HPDE6-E6E7 (cell line): ENCODE measurements around the gene TOX2.

ENCODE experiments used
- DNase-seq: peaks from one replicate; pipeline ENCODE4 v3.0.0; 2011; ENCODE audit warnings: missing footprints; ENCODE audit errors: extremely low spot score

The TOX2 gene

DNA sequence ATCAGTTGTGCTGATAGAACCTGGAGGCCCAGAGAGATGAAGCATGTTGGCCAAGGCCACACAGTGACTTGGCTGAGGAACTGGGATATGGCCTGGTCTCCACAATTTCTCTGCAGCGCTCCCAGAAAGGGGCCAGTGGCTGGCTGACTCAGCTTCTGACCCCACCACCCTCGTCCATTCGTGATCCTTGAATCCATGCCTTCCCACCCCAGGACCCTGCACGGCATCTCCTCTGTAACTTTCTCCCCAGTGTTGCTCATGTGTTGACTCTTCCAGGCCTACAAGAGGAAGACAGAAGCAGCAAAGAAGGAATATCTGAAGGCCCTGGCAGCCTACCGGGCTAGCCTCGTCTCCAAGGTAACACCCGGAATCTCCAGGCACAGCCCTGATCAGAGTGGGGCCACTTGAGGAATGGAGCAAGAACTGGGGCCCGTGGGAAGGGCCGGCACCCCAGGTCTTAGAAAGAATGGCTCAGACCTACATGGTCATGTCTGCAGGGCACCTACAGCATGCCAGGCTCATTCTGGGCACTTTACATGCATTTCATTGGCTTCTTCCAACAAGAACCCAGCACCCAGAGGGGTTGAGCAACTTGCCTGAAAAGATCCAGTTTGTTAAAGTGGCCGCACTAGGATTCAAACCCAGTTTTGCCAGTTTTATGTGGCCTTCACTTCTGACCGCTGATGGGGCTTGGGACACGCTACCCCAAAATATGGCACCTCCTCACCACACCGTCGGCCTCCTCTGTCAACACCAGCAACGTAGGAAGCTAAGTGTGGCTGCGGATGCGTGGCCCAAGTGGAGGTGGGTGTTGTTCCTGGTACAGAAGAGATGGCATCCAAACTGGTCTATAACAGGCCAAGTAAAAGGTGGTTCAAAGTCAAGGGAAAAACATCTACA, 150.1 kb downstream of the TOX2 start:
- no peak for DNase-seq

DNA sequence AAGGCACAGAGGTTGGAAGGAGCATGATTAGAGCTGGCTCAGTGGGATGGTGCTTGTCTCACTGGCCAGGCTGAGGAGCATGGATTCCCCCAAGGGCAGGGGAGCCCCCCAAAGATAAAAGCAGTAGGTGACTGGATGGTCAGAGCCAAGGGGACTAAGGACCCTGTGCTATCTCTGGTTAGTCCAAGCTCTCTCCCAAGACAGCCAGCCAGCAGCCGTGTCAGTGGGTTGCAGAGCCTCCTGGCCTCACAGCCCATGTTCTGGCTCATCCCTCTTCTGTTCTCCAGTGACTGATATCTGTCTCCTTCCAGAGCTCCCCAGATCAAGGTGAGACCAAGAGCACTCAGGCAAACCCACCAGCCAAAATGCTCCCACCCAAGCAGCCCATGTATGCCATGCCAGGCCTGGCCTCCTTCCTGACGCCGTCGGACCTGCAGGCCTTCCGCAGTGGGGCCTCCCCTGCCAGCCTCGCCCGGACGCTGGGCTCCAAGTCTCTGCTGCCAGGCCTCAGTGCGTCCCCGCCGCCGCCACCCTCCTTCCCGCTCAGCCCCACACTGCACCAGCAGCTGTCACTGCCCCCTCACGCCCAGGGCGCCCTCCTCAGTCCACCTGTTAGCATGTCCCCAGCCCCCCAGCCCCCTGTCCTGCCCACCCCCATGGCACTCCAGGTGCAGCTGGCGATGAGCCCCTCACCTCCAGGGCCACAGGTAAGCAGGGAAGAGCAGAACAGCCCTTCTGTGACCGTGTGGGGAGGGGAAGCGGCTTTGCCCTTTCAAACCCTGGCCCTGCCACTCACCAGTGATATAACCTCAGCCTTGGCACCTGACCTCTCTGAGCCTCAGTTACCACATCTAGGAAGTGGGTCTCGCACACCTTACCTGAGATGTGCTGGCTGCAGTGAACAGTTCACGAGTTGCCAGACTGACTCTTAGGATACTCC, 151.0 kb downstream of the TOX2 start:
- DNase-seq = no peak

DNA sequence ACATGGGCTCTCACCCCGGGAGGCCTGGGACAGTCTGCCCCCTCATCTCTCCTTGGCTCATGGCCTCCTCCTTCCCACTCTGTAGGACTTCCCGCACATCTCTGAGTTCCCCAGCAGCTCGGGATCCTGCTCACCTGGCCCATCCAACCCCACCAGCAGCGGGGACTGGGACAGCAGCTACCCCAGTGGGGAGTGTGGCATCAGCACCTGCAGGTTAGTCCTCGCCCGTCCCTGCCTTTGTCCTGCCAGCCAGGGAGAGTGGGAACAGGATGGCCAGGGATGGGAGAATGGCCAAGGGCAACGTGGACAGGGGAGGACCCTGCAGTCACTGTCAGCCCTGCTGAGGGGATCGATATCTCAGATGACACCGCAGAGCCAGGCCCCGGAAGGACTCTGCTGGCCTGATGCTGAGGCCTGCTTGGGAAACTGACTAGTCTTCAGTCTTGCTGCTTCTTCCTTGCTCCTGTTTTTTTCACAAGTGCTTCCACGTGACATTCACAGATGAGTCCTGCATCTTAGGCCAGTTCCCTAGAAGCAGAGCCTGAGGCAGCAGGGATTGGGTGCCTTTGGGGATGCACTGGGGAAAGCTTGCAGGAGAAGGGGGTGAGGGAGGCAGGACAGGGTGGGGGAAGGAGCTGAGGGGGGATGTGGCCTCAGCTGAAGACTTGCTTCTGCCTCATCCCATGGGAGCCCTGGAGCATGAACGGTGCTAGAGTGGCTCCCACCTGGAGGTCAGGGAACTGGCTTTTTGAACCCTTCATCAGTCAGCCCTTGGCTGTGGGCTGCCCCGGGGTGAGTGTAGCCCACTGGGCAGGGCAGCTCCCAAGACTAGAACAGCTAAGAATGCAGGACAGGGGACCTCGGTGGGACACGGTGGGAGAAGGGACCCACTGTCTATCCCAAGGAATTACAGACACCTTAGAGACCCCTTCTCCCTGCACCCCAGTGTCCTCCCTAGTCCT, 152.3 kb downstream of the TOX2 start:
- no peak for DNase-seq

DNA sequence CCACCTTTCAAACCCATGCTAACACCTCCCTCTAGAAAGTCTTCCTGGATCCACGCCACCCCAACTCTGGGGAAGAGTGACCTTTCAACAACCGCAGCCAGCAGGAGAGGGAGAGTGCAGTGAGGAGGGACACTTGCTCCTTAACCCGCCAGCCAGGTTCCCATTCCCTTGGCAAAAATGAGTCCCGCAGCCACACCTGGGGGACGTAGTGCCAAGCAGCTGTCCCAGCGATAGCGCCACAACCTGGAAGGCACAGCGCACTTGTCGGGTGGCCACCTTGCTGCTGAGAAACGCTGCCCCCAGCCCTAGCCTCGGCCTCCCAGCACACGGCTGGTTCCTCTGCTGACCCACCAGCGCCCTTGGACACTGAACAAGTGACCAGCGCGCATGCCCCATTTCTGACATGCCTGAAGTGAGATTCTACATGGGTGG, 153.0 kb downstream of the TOX2 start:
- DNase-seq = no peak

DNA sequence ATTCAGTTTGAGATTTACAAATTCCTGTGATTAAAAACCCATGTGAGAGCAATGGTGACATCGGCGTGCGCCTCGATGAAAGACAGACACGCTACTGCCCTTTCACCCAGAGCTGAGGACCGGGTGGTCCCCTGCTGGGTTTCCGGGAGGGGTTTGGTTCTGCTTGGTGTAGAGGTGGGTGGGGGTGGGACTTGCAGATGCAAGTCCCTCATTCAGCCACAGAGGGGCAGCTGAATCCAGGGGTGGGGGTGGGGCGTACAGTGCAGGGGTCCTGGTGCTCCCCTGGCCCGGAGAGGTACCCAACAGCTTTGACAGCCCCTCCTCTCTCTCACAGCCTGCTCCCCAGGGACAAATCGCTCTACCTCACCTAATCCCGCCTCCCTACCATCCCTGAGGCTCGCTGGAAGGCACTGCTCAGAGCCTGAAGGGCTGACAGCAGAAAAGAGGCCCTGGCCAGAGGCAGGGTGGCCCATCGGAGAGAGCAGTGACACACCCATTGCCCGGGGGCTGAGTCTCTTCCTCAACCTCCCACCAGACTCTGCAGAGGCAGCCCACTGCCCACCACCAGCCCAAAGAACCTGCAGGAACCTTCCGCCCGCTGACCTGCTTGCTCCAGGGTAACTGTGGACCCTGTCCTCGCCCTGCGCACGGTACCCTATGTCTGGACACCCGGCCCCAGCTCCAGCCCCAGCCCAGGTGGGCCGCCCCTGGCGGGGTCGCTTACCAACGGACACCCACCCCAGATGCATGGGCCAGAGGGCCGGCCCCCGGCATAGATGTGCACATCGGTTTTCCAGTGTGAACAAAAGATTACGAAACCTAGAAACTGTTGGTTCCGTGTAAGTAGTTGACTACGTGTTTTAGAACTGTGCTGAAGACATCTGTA, 153.9 kb downstream of the TOX2 start:
- DNase-seq = no peak

DNA sequence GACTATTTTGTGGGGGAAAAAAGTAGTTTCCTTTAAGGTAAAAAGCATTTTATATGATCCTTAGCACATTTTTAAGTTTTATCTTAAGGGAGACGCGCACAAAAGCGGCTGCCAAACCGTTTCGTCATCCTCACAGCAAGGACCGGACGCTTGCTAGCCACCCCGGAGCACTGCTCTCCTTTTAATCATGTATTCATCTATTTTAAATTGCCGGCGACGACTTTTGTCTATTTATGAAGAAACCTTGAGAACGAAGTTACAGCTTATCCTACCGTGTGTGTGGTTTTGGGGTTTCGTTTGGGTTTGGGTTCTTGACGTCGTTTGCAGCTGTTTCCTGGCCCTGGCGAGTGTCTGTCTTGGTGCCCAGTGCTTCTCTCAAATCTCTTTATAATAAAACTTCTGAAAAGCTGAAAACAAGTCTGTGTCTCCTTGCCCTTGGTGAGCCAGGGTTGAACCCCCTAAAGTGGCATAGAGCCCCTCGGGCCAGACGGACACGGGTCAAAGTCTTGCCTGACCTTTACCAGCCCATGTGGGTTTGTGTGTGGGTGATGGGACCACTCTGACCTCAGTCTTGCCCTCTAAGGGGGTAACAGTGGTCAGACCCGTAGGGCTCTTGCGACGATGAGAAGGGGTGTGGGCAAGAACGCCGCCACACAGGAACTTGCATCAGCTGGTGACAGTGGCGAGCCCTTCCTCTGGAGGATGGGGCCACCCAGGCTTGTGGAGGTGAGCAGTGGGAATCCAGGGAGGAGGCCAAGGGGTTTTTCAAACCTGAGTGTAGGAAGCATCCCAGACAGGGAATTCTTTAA, 154.8 kb downstream of the TOX2 start:
- no peak for DNase-seq

DNA sequence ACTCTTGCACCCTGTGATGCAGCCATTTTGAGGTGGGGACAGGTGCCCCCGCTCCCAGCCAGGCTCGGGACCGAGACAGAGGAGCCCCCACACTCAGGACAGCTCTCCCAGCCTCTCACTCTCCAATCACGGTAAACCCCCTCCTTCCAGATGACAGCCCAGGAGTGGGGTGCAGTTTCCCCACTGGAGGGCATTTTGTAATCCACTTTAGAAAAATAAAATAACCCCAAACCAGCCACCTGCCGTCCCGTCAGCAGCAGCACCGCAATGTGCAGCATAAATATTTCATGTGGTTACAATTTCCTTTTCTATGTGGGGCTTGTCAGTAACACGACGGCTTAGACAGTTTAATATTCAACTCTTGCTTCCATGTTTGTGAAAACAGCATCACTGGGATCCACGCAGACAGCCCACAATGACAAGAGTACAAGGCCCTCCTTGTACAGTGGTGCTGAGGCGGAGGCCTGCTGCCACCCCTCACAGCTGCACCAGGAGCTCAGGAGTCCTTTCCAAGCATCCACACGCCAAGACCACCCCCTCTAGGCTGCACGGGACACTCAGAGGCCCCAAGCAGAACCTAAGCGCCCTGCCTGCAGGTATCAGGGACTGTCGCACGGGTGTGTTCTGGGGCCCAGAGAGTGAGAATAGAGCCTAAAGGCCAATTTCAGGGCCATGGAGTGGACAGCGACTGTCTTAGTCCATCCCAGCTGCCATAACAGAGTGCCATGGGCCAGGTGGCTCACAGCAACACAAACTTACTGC, 155.7 kb downstream of the TOX2 start:
- no peak for DNase-seq

DNA sequence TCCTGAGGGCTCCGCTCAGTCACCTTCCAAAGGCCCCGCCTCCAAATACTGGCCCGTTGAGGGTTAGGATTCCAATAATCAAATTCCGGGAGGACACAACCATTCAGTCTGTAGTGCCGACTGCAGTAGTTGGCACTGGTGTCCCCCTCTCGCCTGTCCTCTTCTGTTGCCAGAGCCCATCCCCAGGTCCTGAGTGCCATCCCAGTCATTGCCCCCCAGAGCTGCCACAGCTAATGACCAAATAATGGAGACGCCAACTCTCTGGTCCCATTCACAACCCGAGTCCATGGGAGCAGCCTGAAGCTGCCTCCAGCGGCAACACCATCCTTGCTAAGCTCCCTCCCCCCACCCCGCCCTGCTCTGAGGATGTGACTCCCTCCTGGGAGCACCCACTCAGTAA, 156.4 kb downstream of the TOX2 start:
- no peak for DNase-seq

DNA sequence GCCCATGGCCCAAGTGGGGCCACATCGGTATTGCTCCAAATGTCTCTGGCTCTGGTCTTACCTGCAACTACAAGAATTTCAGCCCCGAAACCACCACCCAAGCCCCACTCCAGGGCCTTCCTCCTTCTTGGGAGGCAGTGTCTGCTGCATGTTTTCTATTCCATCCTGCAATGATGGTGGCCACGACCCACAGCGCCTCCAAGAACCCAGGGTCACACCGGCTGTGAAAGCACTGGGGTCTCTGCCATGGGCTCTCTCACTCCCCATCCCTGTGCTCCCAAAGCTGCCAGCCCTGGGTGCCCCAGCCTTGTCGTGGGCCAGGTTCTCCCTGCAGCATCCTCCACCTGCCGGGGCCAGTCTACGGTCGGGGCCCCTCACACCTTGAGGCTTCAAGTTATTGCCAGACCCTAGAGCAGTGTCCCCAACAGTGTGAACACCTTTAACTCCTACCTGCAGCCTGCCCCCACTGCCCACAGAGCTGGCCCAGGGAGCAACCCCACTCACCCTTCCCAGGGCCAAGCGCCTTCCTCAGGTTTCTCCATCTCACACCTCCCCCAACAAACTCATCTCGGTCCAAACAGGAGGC, 157.0 kb downstream of the TOX2 start:
- no peak for DNase-seq

DNA sequence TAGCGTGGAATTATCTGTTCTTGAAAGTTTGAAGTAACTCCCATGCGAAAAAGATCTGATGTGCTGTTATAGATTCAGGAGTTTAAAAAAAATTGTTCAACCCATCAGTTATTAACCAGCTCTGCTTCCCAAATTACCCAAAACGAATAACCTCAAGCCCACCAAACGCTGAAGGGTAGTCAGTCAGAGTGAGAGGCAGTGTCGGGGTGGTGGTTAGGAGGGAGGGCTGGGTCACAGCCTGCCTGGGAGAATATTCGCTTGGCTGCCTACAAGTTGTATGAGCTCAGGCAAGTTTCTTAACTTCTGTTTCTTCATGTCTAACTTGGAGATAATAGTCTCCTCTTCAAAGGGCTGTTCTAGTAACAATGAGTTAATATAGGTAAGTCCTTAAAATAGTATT, 157.7 kb downstream of the TOX2 start:
- no peak for DNase-seq

DNA sequence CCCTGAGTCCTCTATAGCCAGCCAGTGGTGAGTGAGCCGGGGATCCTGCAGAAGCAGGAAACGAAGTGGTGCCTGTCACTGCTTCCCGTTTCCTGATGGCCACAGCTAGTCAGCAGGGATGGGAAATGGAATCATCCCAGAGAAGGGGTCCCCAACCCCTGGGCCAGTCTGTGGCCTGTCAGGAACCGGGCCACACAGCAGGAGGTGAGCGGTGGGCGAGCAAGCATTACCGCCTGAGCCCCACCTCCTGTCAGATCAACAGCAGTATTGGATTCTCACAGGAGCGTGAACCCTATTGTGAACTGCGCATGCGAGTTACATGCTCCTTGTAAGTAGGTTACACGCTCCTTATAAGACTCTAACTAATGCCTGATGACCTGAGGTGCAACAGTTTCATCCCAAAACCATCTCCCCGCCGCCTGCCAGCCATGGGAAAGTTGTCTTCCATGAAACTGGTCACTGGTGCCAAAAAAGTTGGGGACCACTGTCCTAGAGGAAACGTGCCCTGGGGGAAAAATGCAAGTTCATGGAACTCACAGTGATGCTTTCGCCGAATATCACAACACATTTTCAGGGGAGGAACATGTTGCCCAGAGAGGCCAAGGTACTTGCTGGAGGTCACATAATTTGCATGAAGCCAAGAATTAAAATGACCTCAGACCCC, 158.5 kb downstream of the TOX2 start:
- DNase-seq = no peak

DNA sequence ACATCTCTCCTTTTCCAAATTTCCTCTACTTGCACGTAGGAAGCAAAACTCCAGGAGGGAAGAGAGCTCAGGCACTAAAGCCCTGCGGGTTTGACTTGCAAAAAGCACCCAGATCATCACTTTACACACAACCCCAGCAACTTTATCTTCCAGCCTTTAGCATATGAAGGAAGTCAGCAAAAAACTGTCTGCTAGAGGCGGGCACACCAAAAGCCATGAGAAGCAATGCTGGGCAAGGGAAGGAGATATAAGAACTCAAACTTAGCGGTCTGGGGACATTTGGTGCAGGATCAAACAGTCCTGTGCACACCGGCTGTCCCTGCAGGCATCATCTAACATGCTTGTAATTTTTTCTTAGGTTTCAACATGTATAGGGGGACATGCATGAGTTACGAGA, 159.0 kb downstream of the TOX2 start:
- no peak for DNase-seq

DNA sequence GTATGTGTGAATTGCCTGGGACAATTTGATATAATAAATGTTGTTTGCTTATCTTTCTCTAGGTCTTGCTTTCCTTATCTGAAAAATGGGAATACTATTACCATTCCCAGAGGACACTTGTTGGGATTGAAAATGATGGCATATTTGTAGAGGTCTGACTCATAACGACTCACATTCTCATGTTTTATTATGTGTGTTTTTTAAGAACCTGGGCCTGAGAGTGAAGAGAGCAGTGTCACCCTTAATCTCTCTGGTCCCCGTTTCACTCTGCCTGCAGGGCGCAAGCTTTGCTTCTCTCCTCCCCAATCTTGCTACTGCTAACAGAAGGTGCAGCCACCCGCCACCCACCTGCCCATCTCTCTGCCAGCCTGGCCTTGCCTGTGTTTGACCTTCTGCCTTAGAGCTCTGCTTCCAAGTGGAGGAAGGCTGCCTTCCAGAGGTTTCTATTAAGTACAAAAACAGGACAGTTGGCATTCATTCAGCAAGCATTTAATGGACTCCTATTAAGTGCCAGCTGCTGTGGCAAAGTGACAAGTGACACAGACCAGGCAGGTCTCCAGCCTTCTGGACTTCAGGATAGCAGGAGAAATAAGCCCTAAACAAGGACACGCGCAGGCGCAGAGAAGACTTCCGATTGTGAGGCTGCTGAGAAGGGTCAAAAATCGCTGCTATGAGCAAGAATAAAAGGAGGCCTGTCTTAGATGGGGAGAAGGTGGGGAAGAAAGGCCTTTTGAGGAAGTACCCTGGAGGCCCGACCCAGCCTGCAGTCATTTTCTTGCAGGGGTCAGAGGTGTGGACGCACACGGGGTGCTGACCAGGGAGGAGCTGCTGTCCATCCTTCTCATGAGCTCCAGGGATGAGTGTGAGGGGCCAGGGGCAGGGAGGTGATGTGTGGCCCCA, 159.8 kb downstream of the TOX2 start:
- DNase-seq = no peak

DNA sequence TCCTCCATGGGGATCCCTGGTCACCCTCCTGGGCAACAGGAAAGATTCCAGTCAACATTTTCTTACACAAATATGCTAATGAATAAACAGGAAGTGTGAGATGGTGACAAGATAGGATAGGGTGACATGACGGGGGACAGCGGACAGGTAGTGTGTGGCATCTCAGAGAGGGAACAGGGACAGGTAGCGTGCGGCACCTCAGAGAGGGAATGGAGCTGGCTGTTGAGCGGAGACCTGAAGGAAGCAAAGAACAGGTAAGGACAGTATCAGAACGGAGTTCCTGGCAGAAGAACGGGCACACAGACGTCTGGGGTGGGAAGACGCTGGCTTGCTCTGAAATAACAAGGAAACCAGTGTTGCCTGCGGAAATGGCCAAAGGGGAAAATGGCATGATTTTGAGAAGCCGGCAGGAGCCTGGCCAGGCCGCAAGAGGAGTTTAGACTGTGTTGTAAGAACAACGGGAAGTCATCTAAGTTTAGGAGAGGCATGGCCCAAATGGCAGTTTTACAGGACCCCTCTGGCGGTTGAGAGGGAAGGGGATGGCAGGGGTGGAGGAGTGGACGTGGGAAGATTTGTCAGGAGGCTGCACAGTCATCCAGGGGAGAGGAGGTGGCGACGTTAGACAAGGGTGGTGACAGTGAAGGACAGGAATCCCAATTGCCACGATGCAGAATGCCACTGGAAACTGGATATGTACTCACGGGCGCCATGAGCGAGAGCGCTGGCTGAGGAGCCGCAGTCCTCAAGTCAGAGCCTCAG, 160.7 kb downstream of the TOX2 start:
- DNase-seq = no peak

DNA sequence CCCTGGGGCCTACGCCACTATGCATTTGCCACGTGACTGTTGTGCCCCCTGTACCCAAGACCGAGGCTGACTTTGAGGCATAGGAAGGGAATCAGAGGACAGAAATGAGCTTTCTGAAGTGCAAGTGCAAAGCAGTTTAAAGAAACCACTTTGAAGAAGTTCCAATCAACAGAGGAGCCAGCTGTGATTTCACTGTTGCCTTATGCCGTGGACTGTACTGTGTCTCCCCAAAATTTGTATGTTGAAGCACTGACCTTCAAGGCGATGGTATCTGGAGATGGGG, 161.2 kb downstream of the TOX2 start:
- DNase-seq = no peak

DNA sequence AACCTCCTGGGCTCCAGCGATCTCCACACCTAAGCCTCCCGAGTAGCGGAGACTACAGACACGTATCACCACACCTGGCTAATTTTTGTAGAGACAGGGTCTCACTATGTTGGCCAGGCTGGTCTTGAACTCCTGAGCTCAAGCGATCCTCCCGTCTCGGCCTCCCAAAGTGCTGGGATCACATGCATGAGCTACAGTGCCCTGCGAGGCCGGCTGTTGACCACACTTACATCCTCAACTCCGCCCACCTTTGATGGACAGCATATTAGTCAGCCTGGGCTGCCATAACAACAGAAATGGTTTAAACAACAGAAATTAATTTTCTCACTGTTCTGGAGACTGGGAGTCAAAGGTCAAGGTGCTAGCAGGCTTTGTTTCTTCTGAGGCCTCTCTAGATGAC, 164.6 kb downstream of the TOX2 start:
- DNase-seq = no peak
